Retinal pigment epithelial cell (primary cell): Measurements from ENCODE around the gene MUC13.

ENCODE experiments used
- DNase-seq: peaks from one replicate; pipeline ENCODE4 v3.0.0-alpha.2; 2010; ENCODE audit warnings: low read depth
- H3K4me3 ChIP-seq: 2 replicates; pipeline ENCODE4 v1.5.1; 2011; ENCODE audit warnings: mild to moderate bottlenecking, low read length, control low read depth, moderate library complexity
- CTCF ChIP-seq: conservative IDR thresholded peaks from 2 replicates; pipeline ENCODE4 v1.5.1; 2011; ENCODE audit warnings: low read depth, low read length, control low read depth, inconsistent platforms

MUC13 gene

GRCh38 chr3:124883766-124884473 lies 50.6 kb downstream of the MUC13 start:
- no peak for DNase-seq

GRCh38 chr3:124882816-124883747 lies 51.5 kb downstream of the MUC13 start:
- DNase-seq: no peak

More at GRCh38 chr3:124883766-124884473, 50.6 kb downstream of the MUC13 start:
- TF ChIP-seq CTCF: no peak
- no peak overlapping the region for H3K4me3 ChIP-seq

GRCh38 chr3:124881976-124882697 lies 52.4 kb downstream of the MUC13 start:
- H3K4me3 ChIP-seq: no peak overlapping the region
- DNase-seq: no peak
- no peak for TF ChIP-seq CTCF

More at GRCh38 chr3:124882816-124883747, 51.5 kb downstream of the MUC13 start:
- no peak for TF ChIP-seq CTCF
- no peak overlapping the region for H3K4me3 ChIP-seq

GRCh38 chr3:124879337-124879680 lies 55.2 kb downstream of the MUC13 start:
- no peak overlapping the region for H3K4me3 ChIP-seq
- TF ChIP-seq CTCF: no peak
- no peak for DNase-seq

- no peak for TF ChIP-seq CTCF
- H3K4me3 ChIP-seq: no peak overlapping the region
- peak; percentile 68 for DNase-seq
Measured at GRCh38 chr3:124878561-124879336, 55.8 kb downstream of the MUC13 start.

- no peak for DNase-seq
- no peak overlapping the region for H3K4me3 ChIP-seq
- TF ChIP-seq CTCF: no peak
Measured at GRCh38 chr3:124877674-124878073, 56.9 kb downstream of the MUC13 start.
